Stomach (tissue), 9 donors: ENCODE results near the gene TLK2. TPM values are rescaled to one million over a fixed set of nuclear protein-coding genes. Genes with fewer than 3 reads are reported as not detected.
"Not testable (repeated sequence)": the region's sequence is repeated elsewhere in the genome, so short reads cannot be mapped to it uniquely, and the experiment has no call there.

Experiments used
- DNase-seq, 2 donors: peaks; one replicate each; pipeline versions ENCODE4 v3.0.0 to v3.0.0-alpha.2; 2013 to 2019
- H3K27ac ChIP-seq, 5 donors: fragments of 200-600 bp in 4 of 5; sonication (generic) in 4 of 5; one replicate each; pipeline ENCODE4 v1.5.1; 2013 to 2019; ENCODE audit warnings: mild to moderate bottlenecking in 1 of 5, moderate library complexity in 1 of 5
- H3K27me3 ChIP-seq, 3 donors: fragments of 200-600 bp; sonication (generic); one replicate each; pipeline ENCODE4 v1.5.1; 2017 to 2019; ENCODE audit warnings: mixed run types in 1 of 3
- H3K36me3 ChIP-seq, 4 donors: fragments of 200-600 bp; sonication (generic); 1 replicate in 3 of 4; 2 replicates in 1 of 4; pipeline ENCODE4 v1.5.1; 2016 to 2019
- H3K4me1 ChIP-seq, 4 donors: fragments of 200-600 bp; sonication (generic); one replicate each; pipeline ENCODE4 v1.5.1; 2016 to 2019
- H3K4me3 ChIP-seq, 4 donors: fragments of 200-600 bp; sonication (generic) in 3 of 4; one replicate each; pipeline ENCODE4 v1.5.1; 2016 to 2019; ENCODE audit warnings: mild to moderate bottlenecking in 1 of 4
- H3K9me3 ChIP-seq, 4 donors: fragments of 200-600 bp; sonication (generic); one replicate each; pipeline ENCODE4 v1.5.1; 2016 to 2019
- WGBS, 5 donors: extraction: QIAGEN DNeasy Blood & Tissue Kit in 3 of 5; methylation state at CpG; one replicate each; pipeline versions ENCODE4 v1.1.5 to v1.1.7; 2013 to 2018; 5-methylcytosine and 5-hydroxymethylcytosine counted together
- intact Hi-C: fragments of 100-400 bp; cut with DNase I; formaldehyde crosslinking; loops from one replicate; pipeline ENCODE4 v1.15.1; 2023; ENCODE audit warnings: low total_unique reads
- polyA plus RNA-seq, 3 donors: library from polyadenylated mRNA; stranded (reverse); fragments of 200-250 nt; gene quantifications; one replicate each; pipeline ENCODE4 v1.2.3, GENCODE V29; 2013
- total RNA-seq, 5 donors: library from RNA; depleted of rRNA; stranded (reverse); fragments of >200 nt; gene quantifications; one replicate each; pipeline versions ENCODE4 v1.1.0 to v1.2.3, GENCODE V29; 2014 to 2016
- donor health status: healthy with polysubstance abuse.
- donor health status: Bipolar disorder and iron deficiency.
- donor health status: healthy.

Gene TLK2
- total and polyA plus RNA-seq, 8 donors = 8.6 to 75.3 (median 17.3) TPM

DNA sequence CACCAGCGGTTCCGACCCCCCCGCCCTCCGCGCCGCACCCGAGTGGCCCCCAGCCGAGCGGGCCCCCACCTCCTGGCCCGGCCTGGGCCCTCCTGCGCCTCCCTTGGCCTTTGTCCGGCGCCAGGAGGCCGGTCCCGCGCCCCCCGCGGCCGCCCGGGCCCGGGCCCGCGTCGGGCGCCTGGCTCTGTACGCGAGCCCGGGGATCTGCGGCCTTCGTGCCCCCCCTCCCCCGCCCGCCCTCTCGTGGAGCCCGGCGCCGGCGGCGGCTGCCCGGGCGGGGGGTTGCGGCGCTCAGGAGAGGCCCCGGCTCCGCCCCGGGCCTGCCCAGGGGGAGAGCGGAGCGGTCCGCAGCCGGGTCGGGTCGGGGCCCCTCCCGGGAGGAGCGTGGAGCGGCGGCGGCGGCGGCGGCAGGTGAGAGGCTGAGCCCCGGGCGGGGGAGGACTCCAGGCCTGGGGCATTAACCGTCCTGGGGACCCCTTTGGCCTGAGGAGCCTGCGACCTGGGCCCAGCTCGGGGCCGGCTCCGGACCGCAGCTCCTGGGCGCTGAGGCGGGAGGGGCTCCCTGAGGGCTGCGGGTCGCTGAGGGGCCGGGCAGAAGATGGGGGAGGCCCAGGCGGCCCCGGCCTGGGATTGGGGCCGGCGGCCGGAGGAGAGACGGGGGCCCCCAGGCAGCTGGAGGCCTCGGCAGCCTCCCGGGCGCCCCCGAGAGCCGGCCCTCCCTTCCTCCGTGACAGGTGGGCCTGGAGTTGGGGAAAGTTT is 434 bp downstream of the TLK2 start:
- H3K27me3 ChIP-seq, H3K9me3 ChIP-seq, intact Hi-C loops: not testable (repeated sequence)
- Histone ChIP-seq H3K27ac (peak overlapping the region; percentile 87 to 98 (median 97)), H3K4me3 (peak overlapping the region; percentile 51 to 95 (median 80)), H3K36me3 (peaks cover 0 to 23% (median 17%) of the 10 kb centered on the region in 4 donors), H3K4me1 (peaks cover 17 to 51% (median 38%) of the 10 kb centered on the region in 4 donors)
- 0 to 4% (median 2%) methylated on average over 9 to 71 of the region's 84 CpGs for WGBS, 5 donors
- peak; percentile 29 to 63 for DNase-seq

DNA sequence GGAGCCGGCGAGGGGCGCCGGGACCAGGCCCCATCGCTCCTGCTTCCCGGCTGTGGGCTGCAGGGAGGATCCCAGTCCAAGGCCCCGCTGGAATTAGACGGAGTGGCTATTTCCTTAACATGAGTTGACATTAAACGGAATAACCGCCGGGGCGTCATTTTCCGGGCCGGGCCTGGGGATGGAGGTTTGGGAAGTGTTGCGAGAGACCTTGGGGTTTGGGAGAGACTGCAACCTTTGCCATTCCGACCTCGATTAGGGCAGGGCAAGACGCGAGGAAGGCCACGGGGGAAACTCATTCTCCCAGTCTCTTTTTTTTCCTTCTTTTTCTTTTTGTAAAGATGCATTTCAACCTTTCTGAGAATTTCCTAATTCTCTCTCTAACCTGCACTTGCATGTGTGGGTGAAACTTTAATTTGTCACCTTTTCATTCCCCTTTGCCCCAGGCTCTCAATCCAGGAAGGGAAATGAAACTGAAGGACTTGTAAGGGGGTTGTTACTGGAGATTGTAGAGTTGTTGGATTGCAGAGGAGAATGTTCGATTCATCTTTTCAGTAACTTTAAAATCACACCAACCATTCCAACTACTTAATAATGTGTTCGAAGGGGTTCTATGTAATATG is 1.1 kb downstream of the TLK2 start:
- intact Hi-C loops = not testable (repeated sequence)
- H3K4me3 ChIP-seq = peak overlapping the region; percentile 51 to 95 (median 80)
- 1 to 2% (median 2%) methylated on average over 16 to 18 of the region's 22 CpGs for WGBS, 5 donors

DNA sequence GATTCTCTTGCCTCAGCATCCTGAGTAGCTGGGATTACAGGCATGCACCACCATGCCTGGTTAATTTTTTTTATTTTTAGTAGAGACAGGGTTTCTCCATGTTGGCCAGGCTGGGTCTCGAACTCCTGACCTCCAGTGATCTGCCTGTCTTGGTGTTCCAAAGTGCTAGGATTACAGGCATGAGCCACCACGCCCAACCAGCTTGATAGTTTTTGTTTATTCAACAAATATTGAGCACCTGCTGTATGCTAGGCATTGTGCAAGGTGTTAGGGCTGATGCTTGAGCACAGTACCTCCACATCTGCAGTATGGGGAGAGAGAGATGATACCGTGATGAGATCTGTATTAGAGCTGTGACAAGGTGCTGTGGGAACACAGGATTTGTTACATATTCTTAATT is 3.9 kb downstream of the TLK2 start:
- intact Hi-C loops = not testable (repeated sequence)

More for the DNA sequence above, 1.1 kb downstream of the TLK2 start:
- H3K4me1 ChIP-seq = peaks cover 17 to 57% (median 41%) of the 10 kb centered on the region in 4 donors
- H3K27me3 ChIP-seq, H3K9me3 ChIP-seq: not testable (repeated sequence)
- peak overlapping the region; percentile 87 to 98 (median 97) for H3K27ac ChIP-seq
- peak; percentile 33 to 42 for DNase-seq
- peaks cover 0 to 23% (median 19%) of the 10 kb centered on the region in 4 donors for H3K36me3 ChIP-seq

DNA sequence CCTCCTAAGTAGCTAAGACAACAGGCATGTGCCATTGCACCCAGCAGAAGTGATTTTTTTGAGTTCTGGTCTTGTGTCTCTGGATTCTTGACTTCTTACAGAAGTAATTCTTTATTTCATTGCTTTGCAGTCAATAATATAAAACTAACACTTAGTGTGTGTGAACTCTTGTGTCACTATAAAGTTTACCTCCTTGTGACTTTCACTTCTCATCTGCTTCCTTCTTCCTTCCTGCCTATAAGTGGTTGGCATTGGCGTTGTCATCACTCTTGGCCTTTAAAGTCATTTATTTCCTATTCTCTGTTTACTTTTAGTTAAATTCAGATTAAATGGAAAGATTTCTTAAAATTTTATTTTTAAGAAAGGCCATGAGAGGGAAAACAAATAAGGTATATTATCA is 12.4 kb downstream of the TLK2 start:
- H3K27ac ChIP-seq, H3K9me3 ChIP-seq, H3K4me3 ChIP-seq, intact Hi-C loops, H3K27me3 ChIP-seq, DNase-seq: not testable (repeated sequence)
- peaks cover 0 to 11% (median 5%) of the 10 kb centered on the region in 4 donors for H3K36me3 ChIP-seq
- WGBS, 5 donors = 47 to 86% (median 73%) methylated on average over 1 of the region's 1 CpG
- H3K4me1 ChIP-seq = peaks cover 0 to 46% (median 12%) of the 10 kb centered on the region in 4 donors

More for the DNA sequence above, 3.9 kb downstream of the TLK2 start:
- 64 to 82% (median 74%) methylated on average over 3 of the region's 3 CpGs for WGBS, 5 donors
- DNase-seq, H3K27ac ChIP-seq, H3K9me3 ChIP-seq, H3K4me3 ChIP-seq, H3K27me3 ChIP-seq: not testable (repeated sequence)
- peaks cover 0 to 31% (median 27%) of the 10 kb centered on the region in 4 donors for H3K36me3 ChIP-seq
- peaks cover 13 to 64% (median 41%) of the 10 kb centered on the region in 4 donors for H3K4me1 ChIP-seq

DNA sequence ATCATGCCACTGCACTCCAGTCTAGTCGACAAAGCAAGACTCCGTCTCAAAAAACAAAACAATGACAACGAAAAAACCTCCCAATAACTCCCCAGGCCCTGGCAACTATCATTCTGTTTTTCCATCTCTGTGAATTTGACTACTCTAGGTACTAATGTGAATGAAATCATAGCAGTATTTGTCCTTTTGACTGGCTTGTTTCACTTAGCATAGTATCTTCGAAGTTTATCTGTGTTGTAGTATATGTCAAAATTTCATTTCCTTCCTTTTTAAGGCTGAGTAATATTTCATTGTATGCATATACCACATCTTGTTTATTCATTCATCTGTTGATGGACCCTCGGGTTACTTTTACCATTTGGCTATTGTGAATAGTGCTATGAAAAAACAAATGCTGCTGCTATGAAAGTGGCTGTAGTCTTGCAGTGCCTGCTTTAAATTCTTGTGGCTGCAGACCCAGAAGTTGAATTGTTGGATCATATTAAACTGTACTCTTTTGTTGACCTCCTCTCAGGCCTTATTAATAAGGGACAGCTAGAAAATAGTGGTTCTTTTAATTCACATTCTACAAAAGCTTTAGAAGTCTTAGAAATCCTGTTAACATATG is 14.5 kb downstream of the TLK2 start:
- H3K36me3 ChIP-seq, H3K27me3 ChIP-seq, DNase-seq, H3K27ac ChIP-seq, H3K4me3 ChIP-seq, H3K9me3 ChIP-seq, intact Hi-C loops: not testable (repeated sequence)
- 87 to 91% (median 89%) methylated on average over 5 of the region's 5 CpGs for WGBS, 5 donors
- peaks cover 0 to 33% (median 9%) of the 10 kb centered on the region in 4 donors for H3K4me1 ChIP-seq

DNA sequence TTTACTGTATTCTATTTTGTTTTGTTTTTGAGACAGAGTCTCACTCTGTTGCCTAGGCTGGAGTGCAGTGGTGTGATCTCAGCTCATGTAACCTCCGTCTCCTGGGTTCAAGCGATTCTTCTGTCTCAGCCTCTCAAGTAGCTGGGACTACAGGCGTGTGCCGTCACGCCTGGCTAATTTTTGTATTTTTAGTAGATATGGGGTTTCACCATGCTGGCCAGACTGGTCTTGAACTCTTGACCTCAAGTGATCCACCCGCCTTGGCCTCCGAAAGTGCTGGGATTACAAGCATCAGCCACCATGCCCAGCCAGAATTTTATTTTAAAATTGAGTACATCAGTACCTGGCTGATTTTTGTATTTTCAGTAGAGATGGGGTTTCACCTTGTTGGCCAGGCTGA is 15.4 kb downstream of the TLK2 start:
- DNase-seq, H3K4me3 ChIP-seq, H3K36me3 ChIP-seq, H3K27ac ChIP-seq, H3K9me3 ChIP-seq, intact Hi-C loops, H3K27me3 ChIP-seq: not testable (repeated sequence)
- WGBS, 5 donors = 95 to 98% (median 97%) methylated on average over 7 of the region's 7 CpGs
- H3K4me1 ChIP-seq = peaks cover 0 to 29% (median 8%) of the 10 kb centered on the region in 4 donors

DNA sequence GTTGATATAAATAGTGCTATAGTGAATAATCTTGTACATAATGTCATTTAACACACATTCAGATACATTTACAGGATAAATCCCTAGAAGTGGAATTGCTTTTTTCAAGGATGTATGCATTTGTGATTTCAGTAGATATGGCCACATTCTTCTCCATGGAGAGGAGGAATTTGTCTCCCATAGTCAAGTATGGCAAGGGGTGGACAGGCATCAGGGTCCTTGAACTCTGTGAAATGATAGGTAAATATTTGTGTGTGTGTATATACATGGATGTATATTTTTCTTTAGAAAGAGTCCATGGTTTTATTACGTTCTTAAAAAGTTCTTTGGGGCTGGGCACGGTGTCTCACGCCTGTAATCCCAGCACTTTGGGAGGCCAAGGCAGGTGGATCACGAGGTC is 17.7 kb downstream of the TLK2 start:
- WGBS, 5 donors = 92 to 98% (median 96%) methylated on average over 4 of the region's 4 CpGs
- DNase-seq, H3K27me3 ChIP-seq, H3K36me3 ChIP-seq, H3K4me3 ChIP-seq, H3K9me3 ChIP-seq, intact Hi-C loops, H3K27ac ChIP-seq: not testable (repeated sequence)
- peaks cover 0 to 38% (median 4%) of the 10 kb centered on the region in 4 donors for H3K4me1 ChIP-seq

DNA sequence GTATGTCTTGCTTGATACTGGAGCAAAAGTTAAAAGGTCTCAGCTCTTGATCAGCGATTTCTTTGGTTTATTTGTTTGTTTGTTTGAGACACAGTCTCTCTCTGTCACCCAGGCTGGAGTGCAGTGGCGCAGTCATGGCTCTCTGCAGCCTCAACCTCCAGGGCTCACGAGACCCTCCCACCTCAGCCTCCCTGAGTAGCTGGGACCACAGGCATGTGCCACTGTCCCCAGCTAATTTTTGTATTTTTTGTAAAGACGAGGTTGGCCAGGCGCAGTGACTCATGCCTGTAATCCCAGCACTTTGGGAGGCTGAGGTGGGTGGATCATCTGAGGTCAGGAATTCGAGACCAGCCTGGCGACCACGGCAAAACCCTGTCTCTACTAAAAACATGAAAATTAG is 20.2 kb downstream of the TLK2 start:
- peaks cover 0 to 26% (median 2%) of the 10 kb centered on the region in 4 donors for H3K4me1 ChIP-seq
- H3K4me3 ChIP-seq, H3K36me3 ChIP-seq, H3K9me3 ChIP-seq, H3K27ac ChIP-seq, intact Hi-C loops, H3K27me3 ChIP-seq, DNase-seq: not testable (repeated sequence)
- WGBS, 5 donors = 89 to 93% (median 90%) methylated on average over 8 of the region's 8 CpGs

DNA sequence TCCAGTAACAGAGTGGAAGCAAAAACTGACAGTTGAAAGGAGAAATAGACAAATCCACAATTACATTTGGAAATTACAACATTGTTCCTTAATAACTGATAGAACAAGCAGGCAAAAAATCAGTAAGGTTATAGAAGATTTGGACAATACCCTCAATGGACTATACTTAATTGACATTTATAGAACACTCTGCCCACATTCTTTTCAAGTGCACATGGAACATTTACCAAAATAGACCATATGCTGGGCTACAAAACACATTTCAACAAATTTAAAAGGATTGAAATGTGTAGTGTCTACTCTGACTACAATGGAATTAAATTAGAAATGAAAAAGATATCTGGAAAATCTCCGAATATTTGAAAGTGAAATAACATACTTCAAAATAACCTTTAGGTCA is 21.8 kb downstream of the TLK2 start:
- H3K4me1 ChIP-seq = peaks cover 0 to 17% (median 3%) of the 10 kb centered on the region in 4 donors
- WGBS, 5 donors = 92 to 100% (median 97%) methylated on average over 1 of the region's 1 CpG
- H3K36me3 ChIP-seq, intact Hi-C loops, H3K9me3 ChIP-seq, H3K27ac ChIP-seq, DNase-seq, H3K4me3 ChIP-seq, H3K27me3 ChIP-seq: not testable (repeated sequence)

DNA sequence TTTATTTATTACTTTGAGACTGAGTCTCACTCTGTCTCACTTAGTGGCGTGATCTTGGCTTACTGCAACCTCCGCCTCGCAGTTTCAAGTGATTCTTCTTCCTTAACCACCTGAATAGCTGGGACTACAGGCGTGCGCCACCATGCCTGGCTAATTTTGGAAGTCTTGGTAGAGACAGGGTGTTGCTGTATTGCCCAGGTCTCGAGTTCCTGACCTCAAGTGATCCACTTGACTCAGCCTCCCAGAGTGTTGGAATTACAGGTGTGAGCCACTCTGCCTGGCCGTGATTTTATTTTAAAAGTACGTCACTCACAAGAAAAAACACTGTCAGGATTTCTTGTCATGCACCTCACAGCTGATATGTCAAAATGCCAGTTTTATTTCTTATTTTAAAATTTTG is 26.2 kb downstream of the TLK2 start:
- H3K9me3 ChIP-seq, DNase-seq, H3K36me3 ChIP-seq, intact Hi-C loops, H3K27me3 ChIP-seq, H3K4me3 ChIP-seq, H3K27ac ChIP-seq: not testable (repeated sequence)
- peaks cover 7 to 31% (median 19%) of the 10 kb centered on the region in 4 donors for H3K4me1 ChIP-seq
- WGBS, 5 donors = 94 to 97% (median 95%) methylated on average over 8 of the region's 8 CpGs

DNA sequence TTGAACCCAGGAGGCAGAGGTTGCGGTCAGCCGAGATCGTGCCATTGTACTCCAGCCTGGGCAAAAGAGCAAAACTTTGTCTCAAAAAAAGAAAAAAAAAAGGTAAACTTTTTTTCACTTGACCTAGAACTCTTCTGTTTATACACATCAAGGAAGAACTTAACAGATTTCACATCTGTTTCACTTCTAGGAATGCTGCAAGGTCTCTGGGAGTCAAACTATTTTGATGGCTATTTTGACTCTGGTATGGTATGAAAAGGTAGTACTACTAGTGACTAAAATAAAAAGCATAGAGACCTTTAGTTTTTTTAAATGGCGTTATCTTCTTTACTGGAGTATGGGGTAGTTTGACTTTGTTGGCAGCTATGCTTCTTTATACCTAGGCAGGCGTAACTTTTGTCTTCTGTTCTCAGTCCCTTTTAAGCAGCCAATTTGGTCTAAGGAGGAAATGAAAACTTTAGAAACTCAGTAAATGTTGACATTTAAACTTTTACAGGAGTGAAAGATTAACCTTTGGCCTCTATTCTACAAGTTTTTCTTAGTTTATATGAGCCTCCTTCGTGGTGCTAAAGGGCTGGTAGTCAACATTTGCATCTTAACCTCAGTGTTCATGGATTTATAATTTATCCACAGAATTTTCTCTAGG is 28.7 kb downstream of the TLK2 start:
- H3K4me3 ChIP-seq, H3K9me3 ChIP-seq, intact Hi-C loops, H3K27me3 ChIP-seq, H3K36me3 ChIP-seq, H3K27ac ChIP-seq: not testable (repeated sequence)
- peaks cover 7 to 26% (median 17%) of the 10 kb centered on the region in 4 donors for H3K4me1 ChIP-seq
- DNase-seq = peak in 1 of 2 donors; percentile 15
- 39 to 53% (median 49%) methylated on average over 6 of the region's 6 CpGs for WGBS, 5 donors
